Neural cell (in vitro differentiated cells): ENCODE measurements around the gene MMS19. TPM values are rescaled to one million over a fixed set of nuclear protein-coding genes. Genes with fewer than 3 reads are reported as not detected.

Experiments
- polyA plus RNA-seq: library from polyadenylated mRNA; depleted of rRNA; stranded (reverse); fragments of >200 nt; gene quantifications from 2 replicates; pipeline ENCODE4 v1.2.3, GENCODE V29; 2014
- small RNA-seq, 3 experiments: library from RNA; depleted of rRNA; stranded (forward); fragments of <200 nt; gene quantifications; one replicate each; pipeline ENCODE3, GENCODE V24; 2012

MMS19 gene
- polyA plus RNA-seq, 1 donor from 2014 or later: 54.1 TPM

Small RNAs within 50 kb of the gene (small RNA-seq; reads per million reads assigned to genes)
- 0 to 1.2 (median 0) reads per million in 3 experiments for gene RF00019

Other genes starting within 250 kb of the MMS19 start
- 5.2 and 8.3 TPM in 2 replicates for gene ARHGAP19, start 205.8 kb downstream of the MMS19 start, polyA plus RNA-seq
- gene FRAT1, start 179.2 kb downstream of the MMS19 start, polyA plus RNA-seq: 10.8 and 12.1 TPM in 2 replicates
- gene FRAT2, start 163.7 kb downstream of the MMS19 start, polyA plus RNA-seq: 13.9 and 18.5 TPM in 2 replicates
- gene RRP12, start 97.1 kb downstream of the MMS19 start, polyA plus RNA-seq: 9.7 and 12.1 TPM in 2 replicates
- gene PGAM1, start 72.2 kb downstream of the MMS19 start, polyA plus RNA-seq: 195 and 197 TPM in 2 replicates
- gene EXOSC1, start 52.4 kb downstream of the MMS19 start, polyA plus RNA-seq: 33.5 and 44.6 TPM in 2 replicates
- 31.0 and 34.3 TPM in 2 replicates for gene ZDHHC16, start 52.2 kb downstream of the MMS19 start, polyA plus RNA-seq
- gene UBTD1, start 502 bp upstream of the MMS19 start, polyA plus RNA-seq: 2.8 and 3.3 TPM in 2 replicates
- not detected in 2 replicates for gene ANKRD2, start 74.4 kb upstream of the MMS19 start, polyA plus RNA-seq
- not detected in 2 replicates for gene HOGA1, start 86.0 kb upstream of the MMS19 start, polyA plus RNA-seq
- not detected in 2 replicates for gene C10orf62, start 91.3 kb upstream of the MMS19 start, polyA plus RNA-seq
- 64.7 and 81.3 TPM in 2 replicates for gene MORN4, start 135.1 kb upstream of the MMS19 start, polyA plus RNA-seq
- gene PI4K2A, start 142.2 kb upstream of the MMS19 start, polyA plus RNA-seq: 14.4 and 17.8 TPM in 2 replicates
- 0.94 and 1.3 TPM in 2 replicates for gene AVPI1, start 188.8 kb upstream of the MMS19 start, polyA plus RNA-seq
- gene MARVELD1, start 215.3 kb upstream of the MMS19 start, polyA plus RNA-seq: 2.3 and 2.4 TPM in 2 replicates
- gene ZFYVE27, start 238.7 kb upstream of the MMS19 start, polyA plus RNA-seq: 135 and 151 TPM in 2 replicates